Progenitor cell of endocrine pancreas (in vitro differentiated cells): ENCODE data around the gene PARD6G. TPM values are rescaled to one million over a fixed set of nuclear protein-coding genes. Genes with fewer than 3 reads are reported as not detected.

ENCODE experiments used
- DNase-seq: peaks from one replicate; pipeline ENCODE4 v3.0.0; 2021; ENCODE audit warnings: low spot score; ENCODE audit not compliant: unreplicated experiment
- H3K27ac Mint-ChIP-seq: 2 replicates; pipeline ENCODE4 v1.8.0; 2021; ENCODE audit warnings: mild to moderate bottlenecking, moderate library complexity, mixed read lengths
- H3K27me3 Mint-ChIP-seq: 2 replicates; pipeline ENCODE4 v1.8.0; 2021; ENCODE audit warnings: mixed read lengths
- H3K36me3 Mint-ChIP-seq: 2 replicates; pipeline ENCODE4 v1.8.0; 2022; ENCODE audit warnings: mixed read lengths; ENCODE audit not compliant: insufficient read depth
- H3K4me1 Mint-ChIP-seq: 2 replicates; pipeline ENCODE4 v1.8.0; 2021; ENCODE audit warnings: low read depth, mixed read lengths
- H3K4me3 Mint-ChIP-seq: 2 replicates; pipeline ENCODE4 v1.8.0; 2021; ENCODE audit warnings: low read depth, mild to moderate bottlenecking, moderate library complexity, mixed read lengths
- H3K9me3 Mint-ChIP-seq: 2 replicates; pipeline ENCODE4 v1.8.0; 2021; ENCODE audit warnings: low read depth, mixed read lengths
- total RNA-seq: library from RNA; stranded (reverse); gene quantifications from 2 replicates; pipeline ENCODE4 v1.2.1, GENCODE V29; 2021
- TF ChIP-seq, protein P1 (sequence below): fragments of 200-600 bp; sonication (generic); IDR thresholded peaks from one replicate; pipeline ENCODE4 v1.5.0; 2021; ENCODE audit warnings: antibody characterized with exemption, mild to moderate bottlenecking; ENCODE audit not compliant: unreplicated experiment

The PARD6G gene
- total RNA-seq, 1 donor from 2014 or later = 25.8 TPM

DNA sequence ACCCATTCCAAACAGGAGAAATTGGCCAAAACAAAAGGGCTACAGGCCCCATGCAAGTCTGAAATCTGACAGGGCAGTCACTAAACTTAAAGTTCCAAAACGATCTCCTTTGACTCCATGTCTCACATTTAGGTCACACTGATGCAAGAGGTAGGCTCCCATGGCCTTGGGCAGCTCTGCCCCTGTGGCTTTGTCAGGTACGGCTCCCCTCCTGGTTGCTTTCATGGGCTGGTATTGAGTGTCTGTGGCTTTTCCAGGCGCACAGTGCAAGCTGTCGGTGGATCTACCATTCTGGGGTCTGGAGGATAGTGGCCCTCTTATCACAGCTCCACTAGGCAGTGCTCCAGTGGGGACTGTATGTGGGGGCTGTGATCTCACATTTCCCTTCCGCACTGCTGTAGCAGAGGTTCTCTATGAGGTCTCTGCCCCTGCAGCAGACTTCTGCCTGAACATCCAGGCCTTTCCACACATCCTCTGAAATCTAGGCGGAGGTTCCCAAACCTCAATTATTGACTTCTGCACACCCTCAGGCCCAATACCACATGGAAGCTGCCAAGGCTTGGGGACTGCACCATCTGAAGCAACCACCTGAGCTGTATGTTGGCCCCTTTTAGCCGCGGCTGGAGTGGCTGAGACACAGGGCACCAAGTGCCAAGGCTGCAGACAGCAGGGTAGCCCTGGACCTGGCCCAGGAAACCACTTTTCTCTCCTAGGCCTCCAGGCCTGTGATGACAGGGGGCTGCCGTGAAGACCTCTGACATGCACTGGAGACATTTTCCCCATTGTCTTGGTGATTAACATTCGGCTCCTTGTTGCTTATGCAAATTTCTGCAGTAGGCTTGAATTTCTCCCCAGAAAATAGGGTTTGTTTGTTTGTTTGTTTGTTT, 28.7 kb downstream of the PARD6G start:
- TF ChIP-seq, protein P1, sequence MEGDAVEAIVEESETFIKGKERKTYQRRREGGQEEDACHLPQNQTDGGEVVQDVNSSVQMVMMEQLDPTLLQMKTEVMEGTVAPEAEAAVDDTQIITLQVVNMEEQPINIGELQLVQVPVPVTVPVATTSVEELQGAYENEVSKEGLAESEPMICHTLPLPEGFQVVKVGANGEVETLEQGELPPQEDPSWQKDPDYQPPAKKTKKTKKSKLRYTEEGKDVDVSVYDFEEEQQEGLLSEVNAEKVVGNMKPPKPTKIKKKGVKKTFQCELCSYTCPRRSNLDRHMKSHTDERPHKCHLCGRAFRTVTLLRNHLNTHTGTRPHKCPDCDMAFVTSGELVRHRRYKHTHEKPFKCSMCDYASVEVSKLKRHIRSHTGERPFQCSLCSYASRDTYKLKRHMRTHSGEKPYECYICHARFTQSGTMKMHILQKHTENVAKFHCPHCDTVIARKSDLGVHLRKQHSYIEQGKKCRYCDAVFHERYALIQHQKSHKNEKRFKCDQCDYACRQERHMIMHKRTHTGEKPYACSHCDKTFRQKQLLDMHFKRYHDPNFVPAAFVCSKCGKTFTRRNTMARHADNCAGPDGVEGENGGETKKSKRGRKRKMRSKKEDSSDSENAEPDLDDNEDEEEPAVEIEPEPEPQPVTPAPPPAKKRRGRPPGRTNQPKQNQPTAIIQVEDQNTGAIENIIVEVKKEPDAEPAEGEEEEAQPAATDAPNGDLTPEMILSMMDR = no peak
- Mint-ChIP-seq H3K27me3 (no peaks in the 10 kb centered on the region), H3K27ac (no peak overlapping the region), H3K9me3 (peaks cover 8% of the 10 kb centered on the region), H3K36me3 (peaks cover 8% of the 10 kb centered on the region), H3K4me1 (peaks cover 3% of the 10 kb centered on the region), H3K4me3 (no peak overlapping the region)
- DNase-seq = no peak

DNA sequence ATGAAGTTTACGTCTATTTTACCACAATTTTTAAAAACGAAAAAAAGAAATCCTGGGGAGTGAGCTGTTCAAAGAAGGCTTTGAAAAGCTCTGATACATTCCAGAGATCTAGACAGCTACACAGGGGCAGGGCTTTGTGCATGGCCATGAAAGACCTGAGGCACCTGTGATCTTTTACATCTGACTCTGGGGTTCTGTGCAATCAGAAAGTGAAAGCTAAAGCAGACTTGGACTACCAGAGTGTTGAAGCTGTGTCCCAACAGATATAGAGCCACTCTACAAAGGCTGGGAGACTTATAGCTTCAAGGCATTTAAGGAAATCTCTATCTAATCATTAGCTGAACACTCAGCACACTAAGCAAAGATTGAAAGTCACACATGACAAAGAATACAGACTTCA, 34.1 kb downstream of the PARD6G start:
- TF ChIP-seq, protein P1 = no peak
- Mint-ChIP-seq H3K4me3 (no peak overlapping the region), H3K4me1 (peaks cover 21% of the 10 kb centered on the region), H3K27ac (no peak overlapping the region), H3K27me3 (no peaks in the 10 kb centered on the region), H3K36me3 (peaks cover 4% of the 10 kb centered on the region), H3K9me3 (peaks cover 3% of the 10 kb centered on the region)
- DNase-seq = no peak

- no peak for DNase-seq
Measured at GRCh38 chr18:80210312-80211083, 36.8 kb downstream of the PARD6G start.

DNA sequence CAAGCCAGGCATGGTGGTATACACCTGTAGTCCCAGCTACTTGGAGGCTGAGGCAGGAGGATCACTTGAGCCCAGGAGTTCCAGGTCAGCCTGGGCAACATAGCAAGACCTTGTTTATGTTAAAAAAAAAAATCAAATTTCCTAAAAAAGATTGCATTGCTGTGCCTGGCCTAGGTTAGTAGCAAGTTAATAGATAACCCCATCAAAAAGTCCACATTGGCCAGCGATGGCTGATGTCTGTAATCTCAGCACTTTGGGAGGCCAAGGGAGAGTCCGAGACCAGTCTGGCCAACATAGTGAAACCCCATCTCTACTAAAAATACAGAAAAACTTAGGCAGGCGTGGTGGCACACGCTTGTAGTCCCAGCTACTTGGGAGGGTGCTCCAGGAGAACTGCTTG, 38.7 kb downstream of the PARD6G start:
- no peak for DNase-seq

More at GRCh38 chr18:80210312-80211083, 36.8 kb downstream of the PARD6G start:
- peaks cover 4% of the 10 kb centered on the region for H3K36me3 Mint-ChIP-seq
- TF ChIP-seq, protein P1 = no peak
- no peak overlapping the region for H3K4me3 Mint-ChIP-seq
- no peaks in the 10 kb centered on the region for H3K27me3 Mint-ChIP-seq
- H3K27ac Mint-ChIP-seq = peak overlapping the region; percentile 46
- peaks cover 21% of the 10 kb centered on the region for H3K4me1 Mint-ChIP-seq
- peaks cover 3% of the 10 kb centered on the region for H3K9me3 Mint-ChIP-seq

GRCh38 chr18:80205294-80205693, 42.0 kb downstream of the PARD6G start:
- no peaks in the 10 kb centered on the region for H3K36me3 Mint-ChIP-seq
- no peaks in the 10 kb centered on the region for H3K27me3 Mint-ChIP-seq
- no peak for DNase-seq
- H3K9me3 Mint-ChIP-seq = no peaks in the 10 kb centered on the region
- H3K4me3 Mint-ChIP-seq = no peak overlapping the region
- TF ChIP-seq, protein P1 = no peak
- peaks cover 10% of the 10 kb centered on the region for H3K4me1 Mint-ChIP-seq
- no peak overlapping the region for H3K27ac Mint-ChIP-seq

More for the DNA sequence above, 38.7 kb downstream of the PARD6G start:
- H3K27ac Mint-ChIP-seq = no peak overlapping the region
- peaks cover 3% of the 10 kb centered on the region for H3K9me3 Mint-ChIP-seq
- H3K4me1 Mint-ChIP-seq = peaks cover 21% of the 10 kb centered on the region
- H3K4me3 Mint-ChIP-seq = no peak overlapping the region
- H3K36me3 Mint-ChIP-seq = peaks cover 2% of the 10 kb centered on the region
- TF ChIP-seq, protein P1 = no peak
- no peaks in the 10 kb centered on the region for H3K27me3 Mint-ChIP-seq
